ENCODE measurements around the gene INCA1.

INCA1 gene

GRCh38 chr17:4971826-4972225, 25.5 kb downstream of the INCA1 start:
- Mint-ChIP-seq H3K27ac (no peak overlapping the region), H3K9me3 (no peaks in the 10 kb centered on the region), H3K4me1 (peaks cover 5 to 17% of the 10 kb centered on the region in 2 donors), H3K4me3 (no peak overlapping the region), H3K27me3 (no peaks in the 10 kb centered on the region), H3K36me3 (peaks cover 50 to 52% of the 10 kb centered on the region in 2 donors)
- ATAC-seq (replicated peaks) (no peak), DNase-seq (no peak)

- Mint-ChIP-seq H3K4me1 (peaks cover 15 to 23% of the 10 kb centered on the region in 2 donors), H3K27ac (peak overlapping the region; percentile 43), H3K4me3 (no peak overlapping the region), H3K36me3 (peaks cover 51 to 52% of the 10 kb centered on the region in 2 donors), H3K27me3 (no peaks in the 10 kb centered on the region), H3K9me3 (no peaks in the 10 kb centered on the region)
- DNase-seq (no peak), ATAC-seq (replicated peaks) (no peak)
Observed at GRCh38 chr17:4970273-4970672, 27.0 kb downstream of the INCA1 start.

- Mint-ChIP-seq H3K9me3 (no peaks in the 10 kb centered on the region), H3K4me1 (peaks cover 17 to 24% of the 10 kb centered on the region in 2 donors), H3K4me3 (no peak overlapping the region), H3K27me3 (no peaks in the 10 kb centered on the region), H3K27ac (no peak overlapping the region), H3K36me3 (peaks cover 50 to 52% of the 10 kb centered on the region in 2 donors)
- ATAC-seq (replicated peaks) (no peak), DNase-seq (no peak)
Observed at GRCh38 chr17:4969551-4970173, 27.7 kb downstream of the INCA1 start.

DNA sequence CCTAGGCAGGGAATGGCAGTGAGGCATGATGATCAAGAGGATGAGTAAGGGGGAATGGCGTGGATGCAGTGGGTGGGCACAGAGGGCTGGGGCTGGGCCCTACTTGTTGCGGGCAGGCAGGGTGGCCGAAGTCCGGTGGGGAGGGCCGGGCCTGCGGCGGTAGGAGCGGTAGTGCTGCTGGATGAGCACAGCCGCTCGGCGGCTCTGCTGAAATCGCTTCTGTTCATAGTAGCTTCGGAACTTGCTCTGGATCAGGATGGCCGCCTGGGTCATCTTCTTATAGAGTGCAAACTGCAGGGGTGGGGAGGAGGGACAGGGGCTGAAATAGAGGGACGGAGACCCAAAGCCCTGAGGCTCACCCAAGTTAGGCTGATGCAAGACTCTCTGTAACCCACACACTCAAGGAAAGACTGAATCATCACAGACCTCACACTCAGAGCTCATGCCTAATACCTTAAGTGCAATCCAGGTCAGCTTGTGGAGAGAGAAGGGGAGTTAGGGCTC, 28.2 kb downstream of the INCA1 start:
- ATAC-seq (replicated peaks) (no peak), DNase-seq (no peak)
- H3K9me3 Mint-ChIP-seq, result no peaks in the 10 kb centered on the region
- H3K36me3 Mint-ChIP-seq, result peaks cover 46 to 48% of the 10 kb centered on the region in 2 donors
- peaks cover 17 to 25% of the 10 kb centered on the region in 2 donors for H3K4me1 Mint-ChIP-seq
- H3K4me3 Mint-ChIP-seq, result no peak overlapping the region
- no peaks in the 10 kb centered on the region for H3K27me3 Mint-ChIP-seq
- no peak overlapping the region for H3K27ac Mint-ChIP-seq

DNA sequence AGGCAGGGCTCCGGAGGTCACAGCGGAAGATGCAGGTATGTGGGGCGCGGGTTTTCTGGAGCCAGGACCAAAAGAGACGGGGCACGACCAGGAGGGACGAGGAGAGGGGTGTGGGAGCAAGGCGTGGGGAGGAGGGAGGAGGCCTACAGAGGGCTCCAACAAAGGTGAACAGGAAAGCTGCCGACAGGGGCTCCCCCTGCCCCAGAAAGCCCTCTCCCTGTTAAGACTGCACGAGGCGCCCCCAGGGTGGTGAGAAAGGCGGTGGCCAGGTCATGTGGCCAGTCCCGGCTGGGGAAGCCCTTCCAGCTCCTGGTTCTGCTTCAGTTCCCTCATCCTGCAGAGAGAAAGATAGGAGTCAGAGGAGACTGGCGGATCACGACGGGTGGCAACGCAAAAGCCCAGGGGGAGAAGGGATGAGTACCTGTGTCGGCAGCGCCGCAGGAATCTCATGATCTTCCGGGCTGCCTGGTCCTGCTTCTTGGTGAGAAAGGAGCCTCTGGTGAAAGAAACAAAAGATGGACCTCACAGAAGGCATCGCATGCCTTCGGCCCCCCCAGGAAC, 28.8 kb downstream of the INCA1 start:
- DNase-seq, result no peak
- Mint-ChIP-seq H3K4me1 (peaks cover 17 to 23% of the 10 kb centered on the region in 2 donors), H3K27ac (no peak overlapping the region), H3K36me3 (peaks cover 42% of the 10 kb centered on the region in 2 donors), H3K9me3 (no peaks in the 10 kb centered on the region), H3K4me3 (no peak overlapping the region), H3K27me3 (no peaks in the 10 kb centered on the region)
- no peak for ATAC-seq (replicated peaks)

- H3K4me3 Mint-ChIP-seq, result no peak within 1 kb of the TSS
- H3K27ac Mint-ChIP-seq, result no peak within 1 kb of the TSS
- no peaks in the 10 kb centered on the region for H3K27me3 Mint-ChIP-seq
- peaks cover 17 to 25% of the 10 kb centered on the region in 2 donors for H3K4me1 Mint-ChIP-seq
- peak; percentile 52 to 71 for ATAC-seq (replicated peaks)
- DNase-seq, result peak; percentile 96
- H3K36me3 Mint-ChIP-seq, result peaks cover 37 to 40% of the 10 kb centered on the region in 2 donors
- no peaks in the 10 kb centered on the region for H3K9me3 Mint-ChIP-seq
Observed at GRCh38 chr17:4967539-4968485, 29.5 kb downstream of the INCA1 start, which contains the start of gene SPAG7. Gene SPAG7 (minus strand): TSS chr17:4967817. CDS start chr17:4967804, 13 bp downstream.

GRCh38 chr17:4966844-4967538, 30.3 kb downstream of the INCA1 start:
- DNase-seq, result peak; percentile 98
- Mint-ChIP-seq H3K36me3 (peaks cover 29 to 32% of the 10 kb centered on the region in 2 donors), H3K4me3 (no peak overlapping the region), H3K27ac (no peak overlapping the region), H3K27me3 (no peaks in the 10 kb centered on the region), H3K9me3 (no peaks in the 10 kb centered on the region), H3K4me1 (peaks cover 17 to 23% of the 10 kb centered on the region in 2 donors)
- peak; percentile 83 to 86 for ATAC-seq (replicated peaks)

DNA sequence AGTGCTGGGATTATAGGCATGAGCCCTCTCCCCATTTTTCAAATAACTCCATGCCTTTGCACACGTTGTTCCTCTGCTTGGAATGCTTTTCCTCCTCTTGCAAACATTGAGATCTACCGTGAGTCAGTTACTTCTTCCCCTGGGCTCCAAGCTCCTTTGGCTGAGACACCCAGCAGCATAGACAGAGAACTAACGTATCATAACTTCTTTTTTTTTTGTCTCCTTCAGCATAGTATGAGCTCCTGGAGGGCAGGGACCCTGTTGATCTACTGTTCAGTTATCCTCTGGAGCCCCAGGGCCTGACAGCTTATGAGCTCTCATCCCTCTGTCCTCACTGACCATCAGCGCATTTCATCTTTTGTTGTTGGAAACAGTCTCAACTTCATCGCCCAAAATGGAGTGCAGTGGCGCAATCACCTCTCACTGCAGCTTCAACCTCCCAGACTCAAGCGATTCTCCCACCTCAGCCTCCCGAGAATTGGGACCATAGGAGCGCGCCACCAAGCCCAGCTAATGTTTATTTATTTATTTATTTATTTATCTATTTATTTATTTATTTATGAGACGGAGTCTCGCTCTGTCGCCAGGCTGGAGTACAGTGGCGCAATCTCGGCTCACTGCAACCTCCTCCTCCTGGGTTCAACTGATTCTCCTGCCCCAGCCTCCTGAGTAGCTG, 31.9 kb downstream of the INCA1 start:
- H3K27ac Mint-ChIP-seq, result peak overlapping the region; percentile 84
- no peaks in the 10 kb centered on the region for H3K9me3 Mint-ChIP-seq
- H3K4me3 Mint-ChIP-seq, result peak overlapping the region in 1 of 2 donors; percentile 11
- peaks cover 17% of the 10 kb centered on the region in 2 donors for H3K4me1 Mint-ChIP-seq
- H3K36me3 Mint-ChIP-seq, result peaks cover 26% of the 10 kb centered on the region in 2 donors
- no peak for ATAC-seq (replicated peaks)
- no peak for DNase-seq
- H3K27me3 Mint-ChIP-seq, result no peaks in the 10 kb centered on the region

DNA sequence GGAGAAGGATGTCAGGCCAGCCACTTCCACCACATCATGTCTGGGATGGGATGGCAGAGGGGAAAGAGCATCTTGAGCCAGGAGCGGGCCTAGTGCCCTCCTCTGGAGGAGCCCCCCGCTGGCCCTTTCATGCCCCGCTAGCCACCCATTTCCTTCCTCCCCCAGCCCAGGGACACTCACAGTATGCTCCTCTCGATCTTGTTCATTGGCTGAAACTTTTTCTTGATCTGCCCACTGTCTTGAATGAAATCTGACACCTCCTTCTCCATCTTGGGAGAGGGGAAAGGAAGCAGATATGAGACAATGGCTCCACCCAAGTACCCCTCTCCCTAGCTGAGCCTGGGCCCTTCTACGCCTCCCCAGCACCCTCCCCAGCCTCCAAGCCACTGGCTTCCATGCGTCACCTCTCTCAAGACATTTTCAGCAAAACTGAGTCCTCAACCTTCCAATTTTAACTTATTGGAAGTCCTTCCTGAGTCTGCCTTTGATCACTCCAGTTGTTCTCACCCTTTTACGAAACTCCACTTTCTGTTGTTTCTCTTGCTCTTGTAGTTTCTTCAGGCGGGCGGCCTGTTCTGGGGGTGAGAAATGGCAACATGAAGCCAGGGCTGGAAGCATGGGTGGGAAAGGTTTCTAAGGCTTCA, 36.9 kb downstream of the INCA1 start:
- no peak for ATAC-seq (replicated peaks)
- Mint-ChIP-seq H3K9me3 (no peaks in the 10 kb centered on the region), H3K36me3 (peaks cover 40 to 55% of the 10 kb centered on the region in 2 donors), H3K27me3 (no peaks in the 10 kb centered on the region), H3K4me1 (peaks cover 11 to 22% of the 10 kb centered on the region in 2 donors), H3K27ac (peak overlapping the region; percentile 77), H3K4me3 (no peak overlapping the region)
- DNase-seq, result no peak

- H3K27me3 Mint-ChIP-seq, result no peaks in the 10 kb centered on the region
- DNase-seq (no peak), ATAC-seq (replicated peaks) (no peak)
- H3K27ac Mint-ChIP-seq, result no peak overlapping the region
- H3K4me3 Mint-ChIP-seq, result no peak overlapping the region
- H3K36me3 Mint-ChIP-seq, result peaks cover 37 to 46% of the 10 kb centered on the region in 2 donors
- H3K4me1 Mint-ChIP-seq, result peaks cover 6 to 18% of the 10 kb centered on the region in 2 donors
- H3K9me3 Mint-ChIP-seq, result no peaks in the 10 kb centered on the region
Observed at GRCh38 chr17:4959261-4959965, 37.9 kb downstream of the INCA1 start.

- H3K27ac Mint-ChIP-seq, result no peak overlapping the region
- no peaks in the 10 kb centered on the region for H3K27me3 Mint-ChIP-seq
- ATAC-seq (replicated peaks), result peak in 1 of 2 donors; percentile 31
- peaks cover 5 to 18% of the 10 kb centered on the region in 2 donors for H3K4me1 Mint-ChIP-seq
- peaks cover 37 to 51% of the 10 kb centered on the region in 2 donors for H3K36me3 Mint-ChIP-seq
- no peak overlapping the region for H3K4me3 Mint-ChIP-seq
- H3K9me3 Mint-ChIP-seq, result no peaks in the 10 kb centered on the region
- DNase-seq, result no peak
Observed at GRCh38 chr17:4958102-4958501, 39.2 kb downstream of the INCA1 start.

DNA sequence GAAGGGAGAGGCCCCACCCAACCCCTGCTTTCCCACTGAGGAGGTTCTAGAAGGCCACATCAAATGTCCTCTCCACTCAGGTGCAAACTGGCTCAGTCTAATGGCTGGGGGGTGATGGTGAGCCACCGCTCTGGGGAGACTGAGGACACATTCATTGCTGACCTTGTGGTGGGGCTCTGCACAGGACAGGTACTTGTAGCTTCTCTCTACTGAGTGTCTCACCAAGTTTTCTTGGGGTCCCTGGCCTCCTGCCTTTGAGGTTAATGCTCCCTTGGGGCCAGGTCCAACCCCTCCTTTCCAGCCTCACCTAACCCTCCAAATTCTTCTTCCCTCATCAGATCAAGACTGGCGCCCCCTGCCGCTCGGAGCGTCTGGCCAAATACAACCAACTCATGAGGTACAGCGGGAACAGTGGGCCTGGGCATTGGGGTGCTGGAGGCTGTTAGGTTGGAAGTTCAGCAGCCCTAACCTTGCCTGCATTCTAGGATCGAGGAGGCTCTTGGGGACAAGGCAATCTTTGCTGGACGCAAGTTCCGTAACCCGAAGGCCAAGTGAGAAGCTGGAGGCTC, 40.7 kb downstream of the INCA1 start:
- DNase-seq (no peak), ATAC-seq (replicated peaks) (no peak)
- H3K27ac Mint-ChIP-seq, result no peak overlapping the region
- H3K9me3 Mint-ChIP-seq, result no peaks in the 10 kb centered on the region
- no peak overlapping the region for H3K4me3 Mint-ChIP-seq
- peaks cover 8 to 23% of the 10 kb centered on the region in 2 donors for H3K4me1 Mint-ChIP-seq
- H3K36me3 Mint-ChIP-seq, result peaks cover 39 to 52% of the 10 kb centered on the region in 2 donors
- no peaks in the 10 kb centered on the region for H3K27me3 Mint-ChIP-seq

Measured in stimulated activated naive B cell treated with anti-CD40 and anti-IgM and Interleukin-4, amounts not matched to agents 10 μg/mL and 1 μg/mL and 100 μg/mL, for 72 hours (primary cell).